Measurements from ENCODE around the gene ATF6B. TPM values are rescaled to one million over a fixed set of nuclear protein-coding genes. Genes with fewer than 3 reads are reported as not detected.

ATF6B gene
- total RNA-seq, 2 experiments from 2014 or later: 54.1 to 55.2 TPM

- no peaks in the 10 kb centered on the region for H3K9me3 Mint-ChIP-seq
- intact Hi-C loops (cut with micrococcal nuclease): no loop called here
- peaks cover 10% of the 10 kb centered on the region for H3K36me3 Mint-ChIP-seq (ENCODE audit: low read depth)
- CTCF ChIA-PET: interaction anchor here (1.8 kb wide), 1 partner anchor 13 kb away, joined by 5 read pairs; no protein-coding TSS in a partner anchor
- peak overlapping the region; percentile 12 for H3K27ac Mint-ChIP-seq
- POLR2A ChIA-PET: interaction anchor here (0.6 to 1.4 kb wide), 2 partner anchors 15 to 236 kb away, joined by 3 to 4 read pairs; partner anchors contain the start of gene ATF6B
- no peaks in the 10 kb centered on the region for H3K27me3 Mint-ChIP-seq
- DNase-seq (no peak), ATAC-seq (no peak)
- TF ChIP-seq, protein P1, sequence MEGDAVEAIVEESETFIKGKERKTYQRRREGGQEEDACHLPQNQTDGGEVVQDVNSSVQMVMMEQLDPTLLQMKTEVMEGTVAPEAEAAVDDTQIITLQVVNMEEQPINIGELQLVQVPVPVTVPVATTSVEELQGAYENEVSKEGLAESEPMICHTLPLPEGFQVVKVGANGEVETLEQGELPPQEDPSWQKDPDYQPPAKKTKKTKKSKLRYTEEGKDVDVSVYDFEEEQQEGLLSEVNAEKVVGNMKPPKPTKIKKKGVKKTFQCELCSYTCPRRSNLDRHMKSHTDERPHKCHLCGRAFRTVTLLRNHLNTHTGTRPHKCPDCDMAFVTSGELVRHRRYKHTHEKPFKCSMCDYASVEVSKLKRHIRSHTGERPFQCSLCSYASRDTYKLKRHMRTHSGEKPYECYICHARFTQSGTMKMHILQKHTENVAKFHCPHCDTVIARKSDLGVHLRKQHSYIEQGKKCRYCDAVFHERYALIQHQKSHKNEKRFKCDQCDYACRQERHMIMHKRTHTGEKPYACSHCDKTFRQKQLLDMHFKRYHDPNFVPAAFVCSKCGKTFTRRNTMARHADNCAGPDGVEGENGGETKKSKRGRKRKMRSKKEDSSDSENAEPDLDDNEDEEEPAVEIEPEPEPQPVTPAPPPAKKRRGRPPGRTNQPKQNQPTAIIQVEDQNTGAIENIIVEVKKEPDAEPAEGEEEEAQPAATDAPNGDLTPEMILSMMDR (IDR thresholded peaks at IDR 0.05): no peak
- no peak overlapping the region for H3K4me3 Mint-ChIP-seq
- H3K4me1 Mint-ChIP-seq (ENCODE audit: low read depth): peaks cover 9% of the 10 kb centered on the region
Observed at GRCh38 chr6:32113386-32114352, 14.4 kb downstream of the ATF6B start.

GRCh38 chr6:32112431-32112980, 15.5 kb downstream of the ATF6B start:
- no peaks in the 10 kb centered on the region for H3K9me3 Mint-ChIP-seq
- TF ChIP-seq, protein P1 (IDR thresholded peaks at IDR 0.05): no peak
- no peak overlapping the region for H3K4me3 Mint-ChIP-seq
- POLR2A ChIA-PET: no interaction called here
- peaks cover 4% of the 10 kb centered on the region for H3K36me3 Mint-ChIP-seq (ENCODE audit: low read depth)
- CTCF ChIA-PET: no interaction called here
- ATAC-seq: no peak
- intact Hi-C loops (cut with micrococcal nuclease): no loop called here
- no peak overlapping the region for H3K27ac Mint-ChIP-seq
- peaks cover 17% of the 10 kb centered on the region for H3K4me1 Mint-ChIP-seq (ENCODE audit: low read depth)
- peaks cover 4% of the 10 kb centered on the region for H3K27me3 Mint-ChIP-seq
- DNase-seq: no peak

DNA sequence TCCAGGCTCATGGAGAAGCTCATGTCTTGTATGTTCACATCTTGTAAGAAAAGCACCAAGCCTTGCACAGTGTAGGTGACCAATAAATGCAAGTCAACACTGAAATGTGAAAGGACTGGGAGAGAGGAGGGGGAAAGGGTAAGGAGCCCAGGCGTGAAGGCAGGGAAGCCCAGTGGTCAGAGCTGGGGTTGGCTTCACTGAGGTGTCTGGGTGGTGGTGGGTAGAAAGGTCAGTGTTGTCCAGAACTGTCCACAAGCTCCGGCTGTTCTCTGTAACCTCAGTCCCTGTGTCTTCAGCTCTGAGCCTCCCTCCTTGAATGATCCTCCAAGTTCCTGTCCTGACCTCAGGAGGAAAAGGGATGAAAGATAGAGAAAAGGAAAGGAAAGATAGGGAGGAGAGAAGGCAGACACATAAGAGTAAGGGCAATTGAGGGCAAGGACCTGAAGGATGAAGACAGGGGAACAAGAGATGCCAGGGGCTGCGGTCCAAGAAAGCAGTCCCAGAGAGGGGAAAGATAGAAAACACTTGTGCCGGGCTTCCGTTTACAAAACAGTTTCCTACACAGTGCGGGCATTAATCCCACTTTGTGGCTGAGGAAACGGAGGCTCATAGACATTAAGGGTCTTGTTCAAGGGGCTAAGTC, 16.5 kb downstream of the ATF6B start:
- intact Hi-C loops (cut with micrococcal nuclease): no loop called here
- peaks cover 4% of the 10 kb centered on the region for H3K36me3 Mint-ChIP-seq (ENCODE audit: low read depth)
- H3K27me3 Mint-ChIP-seq: peaks cover 4% of the 10 kb centered on the region
- ChIA-PET POLR2A (interaction anchor here (1.6 kb wide), 1 partner anchor 17 kb away, joined by 7 read pairs; no protein-coding TSS in a partner anchor), CTCF (interaction anchor here (5.0 kb wide), 1 partner anchor 7 kb away, joined by 25 read pairs; no protein-coding TSS in a partner anchor)
- TF ChIP-seq, protein P1 (IDR thresholded peaks at IDR 0.05): no peak
- H3K4me3 Mint-ChIP-seq: no peak overlapping the region
- peaks cover 17% of the 10 kb centered on the region for H3K4me1 Mint-ChIP-seq (ENCODE audit: low read depth)
- H3K9me3 Mint-ChIP-seq: no peaks in the 10 kb centered on the region
- ATAC-seq (no peak), DNase-seq (no peak)
- no peak overlapping the region for H3K27ac Mint-ChIP-seq

- peaks cover 2% of the 10 kb centered on the region for H3K36me3 Mint-ChIP-seq (ENCODE audit: low read depth)
- intact Hi-C loops (cut with micrococcal nuclease): no loop called here
Observed at GRCh38 chr6:32110632-32111031, 17.4 kb downstream of the ATF6B start.

More at GRCh38 chr6:32110632-32111031, 17.4 kb downstream of the ATF6B start:
- TF ChIP-seq, protein P1 (IDR thresholded peaks at IDR 0.05): no peak
- no peaks in the 10 kb centered on the region for H3K9me3 Mint-ChIP-seq
- CTCF ChIA-PET: interaction anchor here (5.0 kb wide), 1 partner anchor 8 kb away, joined by 25 read pairs; no protein-coding TSS in a partner anchor
- H3K27me3 Mint-ChIP-seq: peaks cover 4% of the 10 kb centered on the region
- POLR2A ChIA-PET: interaction anchor here (1.4 to 1.6 kb wide), 2 partner anchors 8 to 16 kb away, joined by 3 to 7 read pairs; no protein-coding TSS in a partner anchor
- no peak overlapping the region for H3K27ac Mint-ChIP-seq
- no peak for ATAC-seq
- peaks cover 17% of the 10 kb centered on the region for H3K4me1 Mint-ChIP-seq (ENCODE audit: low read depth)
- no peak for DNase-seq
- no peak overlapping the region for H3K4me3 Mint-ChIP-seq
